Right cardiac atrium (tissue), 5 donors: Measurements from ENCODE around the gene TSPAN18. TPM values are rescaled to one million over a fixed set of nuclear protein-coding genes. Genes with fewer than 3 reads are reported as not detected.
"Not testable (repeated sequence)": the region's sequence is repeated elsewhere in the genome, so short reads cannot be mapped to it uniquely, and the experiment has no call there.

Experiments used
- ATAC-seq, 2 donors: fragments of 200-7000 bp; cut with Tn5 transposase; one replicate each; pipeline versions ENCODE4 v1.8.0 to v1.9.1; 2020; ENCODE audit warnings: moderate library complexity in 2 of 2, mild to moderate bottlenecking in 1 of 2
- DNase-seq, 3 donors: peaks; one replicate each; pipeline ENCODE4 v3.0.0-alpha.2; 2020
- H3K27ac ChIP-seq: one replicate; pipeline ENCODE4 v1.5.1; 2013; ENCODE audit warnings: mild to moderate bottlenecking, low read length, control low read depth, moderate library complexity
- H3K27me3 ChIP-seq: one replicate; pipeline ENCODE4 v1.6.1; 2013; ENCODE audit not compliant: control insufficient read depth, insufficient read depth
- H3K4me1 ChIP-seq: one replicate; pipeline ENCODE4 v1.6.1; 2013; ENCODE audit warnings: low read length; ENCODE audit not compliant: control insufficient read depth, insufficient read depth
- H3K4me3 ChIP-seq: one replicate; pipeline ENCODE4 v1.5.1; 2013; ENCODE audit warnings: low read length, control low read depth
- H3K9me3 ChIP-seq: one replicate; pipeline ENCODE4 v1.6.1; 2013; ENCODE audit warnings: low read length; ENCODE audit not compliant: control insufficient read depth
- WGBS: extraction: QIAGEN DNeasy Blood & Tissue Kit; methylation state at CpG from one replicate; pipeline ENCODE4 v1.1.7; 2013; 5-methylcytosine and 5-hydroxymethylcytosine counted together
- intact Hi-C, 4 donors: fragments of 100-400 bp; cut with DNase I; formaldehyde crosslinking; loops; one replicate each; pipeline versions ENCODE4 v1.11.0 to v1.14.0; 2022 to 2023
- polyA plus RNA-seq: library from polyadenylated mRNA; stranded (reverse); fragments of 200-250 nt; gene quantifications from one replicate; pipeline ENCODE4 v1.2.3, GENCODE V29; 2013
- total RNA-seq, 4 donors: library from RNA; stranded (reverse); fragmentation: NEBNext Ultra II Directional; extraction: Animal tissue kit (Norgen Biotek cat#: 25700); gene quantifications; one replicate each; pipeline ENCODE4 v1.2.1, GENCODE V29; 2021
- donor health status: healthy with polysubstance abuse.
- donor health status: DM: no; HTN: yes; CAD: no.
- donor health status: DM: no; HTN: no; CAD: no.
- donor health status: DM: no; HTN: yes; CAD: no; lungs with severe emphysema.
- donor health status: DM: yes; HTN: yes; CAD: no.

The TSPAN18 gene
- total and polyA plus RNA-seq, 5 donors, result 120 to 236 (median 192) TPM

- ATAC-seq, H3K4me1 ChIP-seq, H3K9me3 ChIP-seq, DNase-seq, H3K27ac ChIP-seq, H3K27me3 ChIP-seq, H3K4me3 ChIP-seq: not testable (repeated sequence)
- intact Hi-C loops, result loop anchor here in 1 of 4 donors (10.0 kb wide), 1 partner anchor 57 kb away; no protein-coding TSS in a partner anchor
- 83% methylated on average over 3 of the region's 3 CpGs for WGBS
Measured at GRCh38 chr11:44871682-44872081, 144.9 kb downstream of the TSPAN18 start.

GRCh38 chr11:44872556-44872955 lies 145.8 kb downstream of the TSPAN18 start:
- H3K27ac ChIP-seq, result no peak overlapping the region
- H3K9me3 ChIP-seq, result no peaks in the 10 kb centered on the region
- ATAC-seq (no peak), DNase-seq (no peak)
- WGBS, result 82% methylated on average over 1 of the region's 1 CpG
- no peaks in the 10 kb centered on the region for H3K27me3 ChIP-seq
- H3K4me3 ChIP-seq, result no peak overlapping the region
- H3K4me1 ChIP-seq, result peaks cover 3% of the 10 kb centered on the region
- intact Hi-C loops, result loop anchor here in 1 of 4 donors (10.0 kb wide), 1 partner anchor 58 kb away; no protein-coding TSS in a partner anchor

GRCh38 chr11:44873537-44873936 lies 146.8 kb downstream of the TSPAN18 start:
- H3K4me3 ChIP-seq, result no peak overlapping the region
- no peak for ATAC-seq
- H3K4me1 ChIP-seq, result peaks cover 5% of the 10 kb centered on the region
- H3K27me3 ChIP-seq, result no peaks in the 10 kb centered on the region
- H3K9me3 ChIP-seq, result no peaks in the 10 kb centered on the region
- intact Hi-C loops, result loop anchor here in 1 of 4 donors (10.0 kb wide), 1 partner anchor 59 kb away; no protein-coding TSS in a partner anchor
- 17% methylated on average over 1 of the region's 1 CpG for WGBS
- DNase-seq, result no peak
- no peak overlapping the region for H3K27ac ChIP-seq

GRCh38 chr11:44874284-44874683 lies 147.5 kb downstream of the TSPAN18 start:
- DNase-seq, result no peak
- WGBS, result 89% methylated on average over 3 of the region's 3 CpGs
- intact Hi-C loops, result loop anchor here in 1 of 4 donors (10.0 kb wide), 1 partner anchor 59 kb away; no protein-coding TSS in a partner anchor
- H3K27me3 ChIP-seq, result no peaks in the 10 kb centered on the region
- no peak overlapping the region for H3K4me3 ChIP-seq
- no peak for ATAC-seq
- peaks cover 5% of the 10 kb centered on the region for H3K4me1 ChIP-seq
- no peaks in the 10 kb centered on the region for H3K9me3 ChIP-seq
- no peak overlapping the region for H3K27ac ChIP-seq

GRCh38 chr11:44875037-44875436 lies 148.3 kb downstream of the TSPAN18 start:
- Histone ChIP-seq H3K4me1 (peaks cover 5% of the 10 kb centered on the region), H3K9me3 (no peaks in the 10 kb centered on the region), H3K27me3 (no peaks in the 10 kb centered on the region), H3K27ac (no peak overlapping the region), H3K4me3 (no peak overlapping the region)
- DNase-seq (no peak), ATAC-seq (no peak)
- WGBS, result 84% methylated on average over 4 of the region's 4 CpGs
- intact Hi-C loops, result loop anchor here in 1 of 4 donors (10.0 kb wide), 1 partner anchor 60 kb away; no protein-coding TSS in a partner anchor

- H3K27ac ChIP-seq, result no peak overlapping the region
- no peak for DNase-seq
- ATAC-seq, result no peak
- peaks cover 5% of the 10 kb centered on the region for H3K4me1 ChIP-seq
- intact Hi-C loops, result loop anchor here in 1 of 4 donors (10.0 kb wide), 1 partner anchor 61 kb away; no protein-coding TSS in a partner anchor
- no peaks in the 10 kb centered on the region for H3K9me3 ChIP-seq
- 94% methylated on average over 5 of the region's 5 CpGs for WGBS
- H3K4me3 ChIP-seq, result no peak overlapping the region
- H3K27me3 ChIP-seq, result no peaks in the 10 kb centered on the region
Measured at GRCh38 chr11:44876194-44876723, 149.5 kb downstream of the TSPAN18 start.

- peaks cover 5% of the 10 kb centered on the region for H3K4me1 ChIP-seq
- no peaks in the 10 kb centered on the region for H3K27me3 ChIP-seq
- WGBS, result 64% methylated on average over 12 of the region's 12 CpGs
- no peaks in the 10 kb centered on the region for H3K9me3 ChIP-seq
- no peak for ATAC-seq
- no peak overlapping the region for H3K27ac ChIP-seq
- DNase-seq, result no peak
- H3K4me3 ChIP-seq, result no peak overlapping the region
- intact Hi-C loops, result loop anchor here in 1 of 4 donors (10.0 kb wide), 1 partner anchor 62 kb away; no protein-coding TSS in a partner anchor
Measured at GRCh38 chr11:44876906-44877305, 150.1 kb downstream of the TSPAN18 start.

GRCh38 chr11:44877571-44878497 lies 151.1 kb downstream of the TSPAN18 start:
- H3K27me3 ChIP-seq, result no peaks in the 10 kb centered on the region
- H3K4me3 ChIP-seq, result no peak overlapping the region
- intact Hi-C loops, result loop anchor here in 1 of 4 donors (10.0 kb wide), 1 partner anchor 63 kb away; no protein-coding TSS in a partner anchor
- no peaks in the 10 kb centered on the region for H3K9me3 ChIP-seq
- peak; percentile 58 to 75 (median 73) for DNase-seq
- peak overlapping the region; percentile 25 for H3K27ac ChIP-seq
- peak; percentile 13 to 71 for ATAC-seq
- WGBS, result 40% methylated on average over 26 of the region's 26 CpGs
- H3K4me1 ChIP-seq, result peaks cover 5% of the 10 kb centered on the region

GRCh38 chr11:44878711-44879110 lies 151.9 kb downstream of the TSPAN18 start:
- DNase-seq (no peak), ATAC-seq (no peak)
- H3K27me3 ChIP-seq, result no peaks in the 10 kb centered on the region
- intact Hi-C loops, result loop anchor here in 1 of 4 donors (10.0 kb wide), 1 partner anchor 64 kb away; no protein-coding TSS in a partner anchor
- H3K9me3 ChIP-seq, result no peaks in the 10 kb centered on the region
- 85% methylated on average over 6 of the region's 6 CpGs for WGBS
- no peak overlapping the region for H3K4me3 ChIP-seq
- peaks cover 5% of the 10 kb centered on the region for H3K4me1 ChIP-seq
- H3K27ac ChIP-seq, result no peak overlapping the region

GRCh38 chr11:44879432-44879831 lies 152.7 kb downstream of the TSPAN18 start:
- no peaks in the 10 kb centered on the region for H3K9me3 ChIP-seq
- H3K4me3 ChIP-seq, result no peak overlapping the region
- ATAC-seq (no peak), DNase-seq (no peak)
- WGBS, result 97% methylated on average over 7 of the region's 7 CpGs
- peaks cover 5% of the 10 kb centered on the region for H3K4me1 ChIP-seq
- H3K27ac ChIP-seq, result no peak overlapping the region
- intact Hi-C loops, result loop anchor here in 1 of 4 donors (10.0 kb wide), 1 partner anchor 65 kb away; no protein-coding TSS in a partner anchor
- no peaks in the 10 kb centered on the region for H3K27me3 ChIP-seq

GRCh38 chr11:44880511-44880910 lies 153.7 kb downstream of the TSPAN18 start:
- DNase-seq, result no peak
- no peaks in the 10 kb centered on the region for H3K9me3 ChIP-seq
- ATAC-seq, result no peak
- intact Hi-C loops, result no loop called here
- H3K4me3 ChIP-seq, result no peak overlapping the region
- H3K27ac ChIP-seq, result no peak overlapping the region
- H3K27me3 ChIP-seq, result no peaks in the 10 kb centered on the region
- 83% methylated on average over 6 of the region's 6 CpGs for WGBS
- peaks cover 5% of the 10 kb centered on the region for H3K4me1 ChIP-seq
